Duodenal mucosa (tissue), 2 donors: ENCODE data around the gene ZFP36L2.

Experiments used
- H3K27ac ChIP-seq: one replicate; pipeline ENCODE4 v1.7.0; 2013; ENCODE audit warnings: low read depth, low read length
- H3K27me3 ChIP-seq, 2 donors: one replicate each; pipeline ENCODE4 v1.7.0; 2013; ENCODE audit warnings: low read length in 2 of 2, control low read depth in 1 of 2; ENCODE audit not compliant: insufficient read depth in 2 of 2, control insufficient read depth in 1 of 2
- H3K36me3 ChIP-seq, 2 donors: one replicate each; pipeline ENCODE4 v1.7.0; 2013; ENCODE audit warnings: low read length in 2 of 2, control low read depth in 1 of 2; ENCODE audit not compliant: insufficient read depth in 2 of 2, control insufficient read depth in 1 of 2
- H3K4me1 ChIP-seq, 2 donors: one replicate each; pipeline ENCODE4 v1.7.0; 2013; ENCODE audit warnings: low read length in 2 of 2, control low read depth in 1 of 2; ENCODE audit not compliant: insufficient read depth in 2 of 2, control insufficient read depth in 1 of 2
- H3K4me3 ChIP-seq, 2 donors: one replicate each; pipeline ENCODE4 v1.7.0; 2013; ENCODE audit warnings: low read length in 2 of 2, low read depth in 1 of 2
- H3K9ac ChIP-seq, 2 donors: one replicate each; pipeline ENCODE4 v1.7.0; 2013; ENCODE audit warnings: low read length in 2 of 2, low read depth in 1 of 2
- H3K9me3 ChIP-seq, 2 donors: one replicate each; pipeline ENCODE4 v1.7.0; 2013; ENCODE audit warnings: low read length in 2 of 2, control low read depth in 1 of 2; ENCODE audit not compliant: control insufficient read depth in 1 of 2

ZFP36L2 gene

GRCh38 chr2:43230951-43231827 lies 4.8 kb upstream of the ZFP36L2 start:
- Histone ChIP-seq H3K36me3 (peaks cover 3 to 16% of the 10 kb centered on the region in 2 donors), H3K4me1 (peaks cover 19 to 26% of the 10 kb centered on the region in 2 donors), H3K9me3 (no peaks in the 10 kb centered on the region), H3K27ac (no peak overlapping the region), H3K9ac (no peak overlapping the region), H3K27me3 (no peaks in the 10 kb centered on the region), H3K4me3 (no peak overlapping the region)

GRCh38 chr2:43230351-43230885 lies 4.0 kb upstream of the ZFP36L2 start:
- H3K9me3 ChIP-seq, result no peaks in the 10 kb centered on the region
- H3K9ac ChIP-seq, result no peak overlapping the region
- H3K27ac ChIP-seq, result no peak overlapping the region
- H3K4me3 ChIP-seq, result no peak overlapping the region
- peaks cover 3 to 16% of the 10 kb centered on the region in 2 donors for H3K36me3 ChIP-seq
- no peaks in the 10 kb centered on the region for H3K27me3 ChIP-seq
- peaks cover 19 to 26% of the 10 kb centered on the region in 2 donors for H3K4me1 ChIP-seq

DNA sequence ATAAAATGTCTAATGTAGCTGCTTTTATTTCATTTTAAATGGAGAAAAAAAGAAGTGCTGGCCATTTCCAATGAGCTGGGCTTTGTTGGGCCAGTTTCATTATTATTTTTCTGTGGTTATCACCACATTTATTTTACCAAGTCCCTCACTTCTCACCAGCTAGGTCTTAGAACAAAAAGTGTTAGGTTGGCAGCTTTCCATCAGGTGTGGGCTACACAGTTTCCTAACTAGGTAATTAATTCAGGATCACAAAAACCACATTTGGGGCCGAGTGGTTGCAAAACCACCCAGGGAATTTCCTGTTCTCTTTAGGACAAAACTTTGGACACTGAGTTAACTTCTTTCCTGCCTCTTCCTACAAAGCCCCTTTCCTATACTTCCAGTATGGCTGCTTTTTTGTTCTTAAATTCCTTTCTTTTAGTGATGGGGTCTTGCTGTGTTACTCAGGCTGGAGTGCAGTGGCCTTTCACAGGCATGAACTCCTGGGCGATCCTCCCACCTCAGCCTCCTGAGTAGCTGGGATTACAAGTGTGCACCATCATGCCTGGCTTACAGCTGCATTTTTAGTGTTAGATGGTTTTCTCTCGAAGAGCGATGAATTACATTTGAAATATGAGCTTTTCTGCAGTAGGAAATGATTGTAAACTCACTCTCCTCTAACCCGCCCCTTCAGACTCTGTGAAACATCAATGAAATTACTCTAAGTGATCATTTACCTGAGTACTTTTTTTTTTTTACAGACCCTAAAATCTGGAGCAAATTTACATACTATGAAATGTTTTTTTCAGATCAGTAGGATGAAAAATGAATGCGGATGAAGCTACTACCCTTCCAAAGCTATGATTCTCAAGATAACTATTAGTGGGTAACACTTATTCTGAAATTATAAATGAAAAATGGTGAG lies 2.6 kb upstream of the ZFP36L2 start:
- Histone ChIP-seq H3K4me1 (peaks cover 19 to 26% of the 10 kb centered on the region in 2 donors), H3K9ac (peak overlapping the region; percentile 49 to 87), H3K36me3 (peaks cover 10 to 25% of the 10 kb centered on the region in 2 donors), H3K27me3 (no peaks in the 10 kb centered on the region), H3K4me3 (peak overlapping the region in 1 of 2 donors; percentile 3), H3K27ac (no peak overlapping the region), H3K9me3 (no peaks in the 10 kb centered on the region)

GRCh38 chr2:43228321-43228751 lies 1.9 kb upstream of the ZFP36L2 start:
- H3K9ac ChIP-seq, result peak overlapping the region; percentile 49 to 87
- peaks cover 19 to 26% of the 10 kb centered on the region in 2 donors for H3K4me1 ChIP-seq
- no peaks in the 10 kb centered on the region for H3K9me3 ChIP-seq
- H3K27ac ChIP-seq, result peak overlapping the region; percentile 99
- no peaks in the 10 kb centered on the region for H3K27me3 ChIP-seq
- peak overlapping the region; percentile 69 to 85 for H3K4me3 ChIP-seq
- peaks cover 17 to 31% of the 10 kb centered on the region in 2 donors for H3K36me3 ChIP-seq

DNA sequence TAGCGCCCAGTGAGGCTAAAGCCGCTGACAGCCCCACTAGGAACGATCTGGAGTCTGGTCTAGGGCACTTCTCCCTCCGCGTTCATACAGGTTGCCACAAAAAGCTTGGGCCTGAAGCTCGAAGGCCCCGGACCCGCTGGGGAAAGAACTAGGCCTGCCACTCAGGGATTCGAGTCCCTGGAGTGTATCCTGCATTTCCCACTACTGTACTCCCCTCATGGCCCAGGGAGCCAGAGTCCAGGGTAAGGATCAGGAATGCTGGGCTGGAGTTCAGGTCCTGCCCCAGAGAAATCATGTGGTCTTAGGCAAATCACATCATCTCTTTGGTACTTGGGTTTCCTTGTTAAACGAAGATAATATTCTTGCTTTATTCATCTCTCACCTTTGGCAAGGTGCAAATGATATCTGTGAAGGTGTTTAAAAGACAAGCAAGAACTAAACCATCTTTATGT lies 1.4 kb upstream of the ZFP36L2 start:
- Histone ChIP-seq H3K4me1 (peaks cover 19 to 26% of the 10 kb centered on the region in 2 donors), H3K27ac (peak overlapping the region; percentile 99), H3K9ac (peak overlapping the region; percentile 49 to 87), H3K36me3 (peaks cover 19 to 35% of the 10 kb centered on the region in 2 donors), H3K27me3 (no peaks in the 10 kb centered on the region), H3K9me3 (no peaks in the 10 kb centered on the region), H3K4me3 (peak overlapping the region; percentile 69 to 85)

DNA sequence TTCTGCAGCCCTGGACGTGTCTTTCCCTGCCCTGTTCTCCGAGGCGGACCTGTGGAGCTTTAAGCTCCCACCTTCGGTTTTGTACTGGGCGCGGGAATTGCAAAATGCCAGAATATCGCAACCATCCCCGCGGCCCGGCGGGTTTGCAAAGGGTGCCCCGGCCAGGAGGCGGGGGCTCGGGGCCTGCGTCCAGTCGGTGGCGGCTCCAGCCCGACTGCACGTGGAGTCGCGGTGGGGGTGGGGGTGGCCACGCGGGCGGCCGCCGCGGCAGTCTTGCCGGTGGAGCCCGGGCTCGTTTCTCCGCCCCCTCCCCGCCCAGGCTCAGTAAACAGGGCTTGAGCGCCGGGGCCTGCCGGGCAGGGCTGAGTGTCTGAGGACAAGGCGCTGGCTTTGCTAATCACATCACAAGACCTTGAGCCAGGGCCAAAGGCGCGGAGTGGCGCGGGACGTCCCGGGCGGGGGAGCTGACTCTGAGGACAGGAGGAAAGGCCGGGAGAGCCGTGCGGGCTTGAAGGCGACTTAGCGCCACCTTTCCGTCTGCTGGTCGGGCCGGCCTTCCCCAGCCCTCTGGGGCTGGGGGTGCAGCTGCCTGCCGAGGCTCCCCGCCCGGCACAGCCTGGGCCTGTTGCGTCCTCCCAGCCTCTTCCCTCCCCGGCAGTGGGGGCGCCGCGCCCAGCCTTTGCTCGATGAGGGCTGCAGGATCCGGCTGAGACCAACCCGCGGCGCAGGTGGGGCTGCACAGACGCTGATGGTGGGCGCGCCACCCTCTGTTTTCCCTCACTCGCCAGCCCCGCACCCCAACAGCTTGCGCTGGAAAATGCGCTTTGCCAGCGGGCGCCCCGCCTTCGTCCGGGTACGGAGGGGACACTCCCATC lies 786 bp upstream of the ZFP36L2 start:
- Histone ChIP-seq H3K4me3 (peak overlapping the region; percentile 69 to 85), H3K9me3 (no peaks in the 10 kb centered on the region), H3K9ac (peak overlapping the region; percentile 49 to 87), H3K27ac (peak overlapping the region; percentile 99), H3K27me3 (no peaks in the 10 kb centered on the region), H3K4me1 (peaks cover 19 to 26% of the 10 kb centered on the region in 2 donors), H3K36me3 (peaks cover 26 to 35% of the 10 kb centered on the region in 2 donors)

- Histone ChIP-seq H3K9me3 (no peaks in the 10 kb centered on the region), H3K27ac (peak overlapping the region; percentile 99), H3K36me3 (peaks cover 27 to 38% of the 10 kb centered on the region in 2 donors), H3K4me1 (peaks cover 31 to 34% of the 10 kb centered on the region in 2 donors), H3K9ac (peak overlapping the region; percentile 79 to 97), H3K27me3 (no peaks in the 10 kb centered on the region), H3K4me3 (peak overlapping the region; percentile 91 to 97)
Measured at GRCh38 chr2:43225788-43226557, 433 bp downstream of the ZFP36L2 start.

DNA sequence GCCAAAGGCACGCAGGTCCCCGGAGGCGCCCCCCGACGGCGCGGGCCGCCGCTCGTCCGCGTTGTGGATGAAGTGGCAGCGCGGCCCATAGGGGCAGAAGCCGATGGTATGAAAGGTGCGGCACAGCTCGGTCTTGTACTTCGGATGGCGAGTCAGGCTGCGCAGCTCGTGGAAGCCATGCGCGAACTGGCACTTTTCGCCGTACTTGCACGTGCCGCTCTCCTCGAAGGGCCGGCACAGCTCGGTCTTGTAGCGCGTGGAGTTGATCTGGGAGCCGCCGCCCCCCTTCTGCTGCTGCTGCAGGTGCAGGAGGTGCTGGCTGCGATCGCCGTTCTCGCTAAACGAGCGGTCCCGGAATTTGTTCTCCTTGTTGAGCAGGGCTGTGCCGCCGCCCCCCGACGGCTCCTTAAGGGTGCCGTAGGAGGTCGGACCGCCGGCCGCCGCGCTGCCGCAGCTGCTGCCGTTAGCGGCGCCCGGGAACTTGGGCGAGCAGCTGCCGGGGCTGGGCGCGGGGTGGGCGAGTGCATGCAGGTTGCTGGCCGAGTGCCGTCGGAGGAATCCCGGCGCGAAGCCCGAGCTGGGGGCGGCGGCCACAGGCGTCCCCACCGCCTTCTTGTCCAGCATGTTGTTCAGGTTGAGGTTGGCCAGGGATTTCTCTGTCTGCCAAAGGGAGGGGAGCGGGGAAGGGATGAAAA lies 1.2 kb downstream of the ZFP36L2 start:
- peaks cover 37 to 38% of the 10 kb centered on the region in 2 donors for H3K4me1 ChIP-seq
- H3K9me3 ChIP-seq, result no peaks in the 10 kb centered on the region
- H3K9ac ChIP-seq, result peak overlapping the region; percentile 79 to 97
- H3K27ac ChIP-seq, result peak overlapping the region; percentile 99
- no peaks in the 10 kb centered on the region for H3K27me3 ChIP-seq
- peak overlapping the region; percentile 91 to 97 for H3K4me3 ChIP-seq
- H3K36me3 ChIP-seq, result peaks cover 24 to 35% of the 10 kb centered on the region in 2 donors
